H1 (cell line): ENCODE data around the gene LAMA4. TPM values are rescaled to one million over a fixed set of nuclear protein-coding genes. Genes with fewer than 3 reads are reported as not detected.

ENCODE experiments used
- CTCF ChIA-PET: fragments of 300-600 bp; sonication (Branson Sonifier 250); formaldehyde crosslinking; loops from one replicate; lab custom pipeline; 2021; ENCODE audit not compliant: partially characterized antibody; lab: Charles Lee
- POLR2A ChIA-PET: fragments of 300-600 bp; sonication (Branson Sonifier 250); formaldehyde crosslinking; loops from one replicate; lab custom pipeline; 2021; ENCODE audit warnings: inconsistent platforms; ENCODE audit not compliant: partially characterized antibody; lab: Charles Lee
- DNase-seq, 2 experiments: peaks; one replicate each; pipeline versions ENCODE4 v3.0.0 to v3.0.0-alpha.2; 2010 to 2022; ENCODE audit warnings: low spot score in 2 of 2, low read depth in 1 of 2, mixed read lengths in 1 of 2
- FAIRE-seq: peaks from 2 replicates; lab custom pipeline; 2011; peaks lifted over from hg19 to GRCh38; lab: Jason Lieb, UNC
- H2AFZ ChIP-seq: 2 replicates; pipeline ENCODE4 v1.8.1; 2012; ENCODE audit warnings: low read length, inconsistent platforms
- H2AK5ac ChIP-seq: 2 replicates; pipeline ENCODE4 v1.6.1; 2013; ENCODE audit warnings: low read depth, low read length
- H2BK120ac ChIP-seq: replicated peaks from 2 replicates; pipeline ENCODE3; 2013; ENCODE audit warnings: low read depth, low read length, inconsistent platforms
- H2BK12ac ChIP-seq: 2 replicates; pipeline ENCODE4 v1.6.1; 2013; ENCODE audit warnings: low read depth, low read length
- H2BK15ac ChIP-seq: 2 replicates; pipeline ENCODE4 v1.6.1; 2013; ENCODE audit warnings: low read length
- H2BK20ac ChIP-seq: 2 replicates; pipeline ENCODE4 v1.6.1; 2013; ENCODE audit warnings: low read length
- H2BK5ac ChIP-seq: 2 replicates; pipeline ENCODE4 v1.6.1; 2013; ENCODE audit warnings: low read depth, low read length
- H3K14ac ChIP-seq: 2 replicates; pipeline ENCODE4 v1.6.1; 2013; ENCODE audit warnings: inconsistent platforms; ENCODE audit not compliant: insufficient read length
- H3K18ac ChIP-seq: 2 replicates; pipeline ENCODE4 v1.6.1; 2013; ENCODE audit warnings: low read length; ENCODE audit errors: extremely low read depth
- H3K23ac ChIP-seq: 2 replicates; pipeline ENCODE4 v1.6.1; 2013; ENCODE audit warnings: inconsistent platforms; ENCODE audit not compliant: insufficient read length
- H3K23me2 ChIP-seq: 2 replicates; pipeline ENCODE4 v1.6.1; 2013; ENCODE audit warnings: low read depth, low read length
- H3K27ac ChIP-seq: 2 replicates; pipeline ENCODE4 v1.6.1; 2011; ENCODE audit warnings: low read depth, low read length, inconsistent platforms
- H3K27me3 ChIP-seq, 4 experiments: replicated peaks in 1 of 4; 1 replicate in 1 of 4; 2 replicates in 3 of 4; pipeline versions ENCODE4 v1.6.1 to v1.8.1; 2011 to 2013; ENCODE audit warnings: low read length in 3 of 4, mild to moderate bottlenecking in 3 of 4, inconsistent platforms in 2 of 4, mixed read lengths in 2 of 4, moderate library complexity in 1 of 4; ENCODE audit not compliant: control insufficient read depth in 3 of 4, insufficient read depth in 3 of 4; ENCODE audit errors: extremely low read depth in 1 of 4
- H3K36me3 ChIP-seq, 4 experiments: 2 replicates each; pipeline versions ENCODE4 v1.6.1 to v1.8.1; 2011 to 2013; ENCODE audit warnings: mild to moderate bottlenecking in 4 of 4, low read length in 3 of 4, moderate library complexity in 2 of 4, control low read depth in 1 of 4, inconsistent platforms in 1 of 4; ENCODE audit not compliant: insufficient read depth in 4 of 4, control insufficient read depth in 2 of 4
- H3K4ac ChIP-seq: replicated peaks from 2 replicates; pipeline ENCODE3; 2013; ENCODE audit warnings: low read length, low read depth, mixed read lengths, inconsistent platforms; ENCODE audit not compliant: insufficient read length
- H3K4me1 ChIP-seq, 4 experiments: replicated peaks in 1 of 4; 1 replicate in 1 of 4; 2 replicates in 3 of 4; pipeline versions ENCODE4 v1.6.1 to v1.8.1; 2011 to 2013; ENCODE audit warnings: low read length in 3 of 4, inconsistent platforms in 2 of 4, mixed read lengths in 1 of 4; ENCODE audit not compliant: insufficient read depth in 4 of 4, control insufficient read depth in 3 of 4
- H3K4me2 ChIP-seq, 2 experiments: 2 replicates each; pipeline versions ENCODE4 v1.6.1 to v1.8.1; 2011 to 2013; ENCODE audit warnings: low read depth in 2 of 2, low read length in 2 of 2, control low read depth in 1 of 2, inconsistent platforms in 1 of 2, mild to moderate bottlenecking in 1 of 2; ENCODE audit not compliant: insufficient read depth in 1 of 2
- H3K4me3 ChIP-seq, 4 experiments: fragments of 200-600, 300-600 bp in 1 of 4; sonication (generic), shearing (Covaris generic), sonication (Bioruptor Twin) in 1 of 4; 2 replicates each; pipeline versions ENCODE4 v1.5.1 to v1.8.1; 2011 to 2016; ENCODE audit warnings: low read length in 4 of 4, low read depth in 3 of 4, control low read depth in 2 of 4, inconsistent platforms in 2 of 4, mild to moderate bottlenecking in 2 of 4, mixed read lengths in 1 of 4, moderate library complexity in 1 of 4; ENCODE audit not compliant: insufficient read depth in 2 of 4; ENCODE audit errors: extremely low read depth in 1 of 4
- H3K56ac ChIP-seq: replicated peaks from 2 replicates; pipeline ENCODE3; 2013; ENCODE audit warnings: low read depth, mild to moderate bottlenecking, mixed read lengths, low read length, inconsistent platforms; ENCODE audit not compliant: insufficient read length
- H3K79me1 ChIP-seq: 2 replicates; pipeline ENCODE4 v1.6.1; 2013; ENCODE audit warnings: low read depth, low read length, control low read depth
- H3K79me2 ChIP-seq, 2 experiments: 2 replicates each; pipeline versions ENCODE4 v1.6.1 to v1.8.1; 2012 to 2013; ENCODE audit warnings: low read length in 2 of 2, mild to moderate bottlenecking in 2 of 2, inconsistent platforms in 1 of 2; ENCODE audit not compliant: insufficient read depth in 2 of 2, control insufficient read depth in 1 of 2
- H3K9ac ChIP-seq, 4 experiments: replicated peaks in 1 of 4; 1 replicate in 1 of 4; 2 replicates in 3 of 4; pipeline versions ENCODE4 v1.6.1 to v1.8.1; 2011 to 2013; ENCODE audit warnings: low read depth in 3 of 4, low read length in 3 of 4, control low read depth in 2 of 4, mild to moderate bottlenecking in 2 of 4, moderate library complexity in 2 of 4, inconsistent platforms in 1 of 4; ENCODE audit errors: extremely low read depth in 1 of 4
- H3K9me3 ChIP-seq, 2 experiments: 2 replicates each; pipeline versions ENCODE4 v1.6.1 to v1.8.1; 2012 to 2013; ENCODE audit warnings: mild to moderate bottlenecking in 2 of 2, moderate library complexity in 2 of 2, control low read depth in 1 of 2, inconsistent platforms in 1 of 2, low read depth in 1 of 2, low read length in 1 of 2, mixed read lengths in 1 of 2; ENCODE audit not compliant: insufficient read depth in 2 of 2
- H4K20me1 ChIP-seq, 2 experiments: replicated peaks in 1 of 2; 2 replicates each; pipeline versions ENCODE3 to v1.8.1; 2011 to 2013; ENCODE audit warnings: inconsistent platforms in 2 of 2, low read length in 2 of 2, mild to moderate bottlenecking in 1 of 2; ENCODE audit not compliant: insufficient read depth in 2 of 2, control insufficient read depth in 1 of 2
- H4K5ac ChIP-seq: 2 replicates; pipeline ENCODE4 v1.6.1; 2013; ENCODE audit warnings: low read length, low read depth, mixed read lengths, inconsistent platforms; ENCODE audit not compliant: insufficient read length
- H4K8ac ChIP-seq: 2 replicates; pipeline ENCODE4 v1.8.0; 2013; ENCODE audit warnings: mild to moderate bottlenecking, moderate library complexity, low read length, inconsistent platforms; ENCODE audit not compliant: insufficient read depth; ENCODE audit errors: extremely low read depth
- H4K91ac ChIP-seq: replicated peaks from 2 replicates; pipeline ENCODE3; 2013; ENCODE audit warnings: low read length, mixed read lengths, inconsistent platforms; ENCODE audit not compliant: insufficient read length
- BCL11A ChIP-seq, 2 experiments: IDR thresholded peaks; one replicate each; pipeline ENCODE4 v1.6.1; 2011; ENCODE audit warnings: low read depth in 2 of 2, low read length in 2 of 2, mild to moderate bottlenecking in 2 of 2
- HDAC2 ChIP-seq, 2 experiments: fragments of 300-600 bp in 1 of 2; sonication (generic) in 1 of 2; IDR thresholded peaks; 2 replicates each; pipeline ENCODE4 v1.6.1; 2011 to 2012; ENCODE audit warnings: low read depth in 2 of 2, low read length in 2 of 2, mild to moderate bottlenecking in 2 of 2, moderate library complexity in 2 of 2, borderline replicate concordance in 1 of 2, inconsistent platforms in 1 of 2
- MAFK ChIP-seq: IDR thresholded peaks from 2 replicates; pipeline ENCODE4 v1.6.1; 2012; ENCODE audit warnings: low read depth, mild to moderate bottlenecking, improper control_type of control experiment, low read length
- SIX5 ChIP-seq: IDR thresholded peaks from 2 replicates; pipeline ENCODE4 v1.6.1; 2011; ENCODE audit warnings: mild to moderate bottlenecking, low read depth, low read length
- SP2 ChIP-seq: IDR thresholded peaks from 2 replicates; pipeline ENCODE4 v1.6.1; 2012; ENCODE audit warnings: mild to moderate bottlenecking, low read length, inconsistent platforms
- SRF ChIP-seq: IDR thresholded peaks from 2 replicates; pipeline ENCODE4 v1.6.1; 2011; ENCODE audit warnings: mild to moderate bottlenecking, low read depth, low read length, moderate library complexity
- ZNF274 ChIP-seq: IDR thresholded peaks from 2 replicates; pipeline ENCODE4 v1.7.0; 2012; ENCODE audit warnings: low read length, borderline replicate concordance; ENCODE audit errors: extremely low read depth
- WGBS, 2 experiments: shearing (Covaris generic) in 1 of 2; methylation state at CpG; one replicate each; pipeline versions ENCODE4 v1.1.6 to v1.1.7; 2013 to 2015; ENCODE audit warnings: low lambda C conversion rate in 2 of 2, mixed read lengths in 2 of 2, inconsistent platforms in 1 of 2, low coverage in 1 of 2, missing lambda C conversion rate in 1 of 2; ENCODE audit not compliant: insufficient replicate concordance in 2 of 2, insufficient coverage in 1 of 2, insufficient read length in 1 of 2; ENCODE audit errors: extremely low coverage in 1 of 2, missing lambda C conversion rate in 1 of 2; 5-methylcytosine and 5-hydroxymethylcytosine counted together
- polyA plus RNA-seq, 7 experiments: library from polyadenylated mRNA; depleted of rRNA in 3 of 7; stranded (reverse) in 5 of 7; unstranded in 2 of 7; fragments of >200 nt in 5 of 7; fragments of 200-250 nt in 2 of 7; gene quantifications; 1 replicate in 5 of 7; 2 replicates in 1 of 7; 4 replicates in 1 of 7; pipeline versions ENCODE4 v1.2.1 to v1.2.3, GENCODE V29; 2011 to 2013; ENCODE audit warnings: missing spikeins in 2 of 7, mixed read lengths in 2 of 7
- total RNA-seq: library from RNA; stranded (reverse); fragmentation: NEBNext Ultra II Directional; extraction: Animal tissue kit (Norgen Biotek cat#: 25700); gene quantifications from 2 replicates; pipeline ENCODE4 v1.2.1, GENCODE V29; 2021

The LAMA4 gene
- total and polyA plus RNA-seq, 2 of the 8 experiments (the other 6 are each of a cell fraction or from before 2014, with no cell fraction given) = 0.95 to 1.5 TPM

GRCh38 chr6:112254921-112255320, 554 bp upstream of the LAMA4 start:
- Histone ChIP-seq H2BK15ac (no peak overlapping the region), H3K23ac (no peak overlapping the region), H2BK20ac (peak overlapping the region; percentile 35; the same call in 1 of the 2 replicates), H3K4me3 (peak overlapping the region; percentile 63 to 76 (median 70); a peak in 6 of 8 replicates), H2BK120ac (no peak overlapping the region), H4K8ac (no peak overlapping the region), H2BK12ac (no peak overlapping the region), H2BK5ac (no peak overlapping the region), H2AK5ac (no peak overlapping the region), H3K27me3 (peaks cover 2 to 35% (median 16%) of the 10 kb centered on the region in 4 experiments), H3K36me3 (no peaks in the 10 kb centered on the region), H3K18ac (0 out of 2 replicates have a peak overlapping the region, but pooled peaks have one; percentile 6), H3K4me1 (peaks cover 0 to 7% (median 2%) of the 10 kb centered on the region in 4 experiments; a peak in 3 of 7 replicates), H3K79me2 (no peaks in the 10 kb centered on the region), H3K23me2 (peaks cover 12% of the 10 kb centered on the region), H2AFZ (peak overlapping the region; percentile 88; the same call in 1 of the 2 replicates), H3K14ac (no peak overlapping the region), H3K9ac (no peak overlapping the region), H3K9me3 (no peaks in the 10 kb centered on the region), H3K79me1 (no peaks in the 10 kb centered on the region), H4K20me1 (no peaks in the 10 kb centered on the region), H3K56ac (no peak overlapping the region), H3K27ac (no peak overlapping the region), H3K4ac (no peak overlapping the region), H4K5ac (no peak overlapping the region), H4K91ac (no peak overlapping the region), H3K4me2 (peak overlapping the region; percentile 89 to 91)
- FAIRE-seq (no peak), DNase-seq (no peak)
- ChIA-PET CTCF (interaction anchor here (0.9 to 2.7 kb wide), 8 partner anchors 10 to 92 kb away, joined by 3 to 16 read pairs (median 6); no protein-coding TSS in a partner anchor), POLR2A (interaction anchor here (1.2 to 1.4 kb wide), 2 partner anchors 9 to 11 kb away, joined by 4 to 6 read pairs; no protein-coding TSS in a partner anchor)
- 62% methylated on average over 3 of the region's 3 CpGs; no CpG with 5 or more reads in 1 of the 2 experiments for WGBS, 2 experiments
- TF ChIP-seq BCL11A (IDR thresholded peaks at IDR 0.05; ENCODE audit: low read depth in 2 of 2, low read length in 2 of 2) = no peak
- TF ChIP-seq SIX5 = no peak
- TF ChIP-seq SP2 = no peak
- TF ChIP-seq HDAC2 (IDR thresholded peaks at IDR 0.05; ENCODE audit: borderline replicate concordance in 1 of 2, low read depth in 2 of 2, low read length in 2 of 2) = no peak
- TF ChIP-seq ZNF274 = no peak
- TF ChIP-seq MAFK = no peak
- TF ChIP-seq SRF = no peak
